ENCODE measurements around the gene TAL1. TPM values are rescaled to one million over a fixed set of nuclear protein-coding genes. Genes with fewer than 3 reads are reported as not detected.

The TAL1 gene
- total RNA-seq, 4 donors from 2014 or later, result 3.0 to 4.2 (median 3.6) TPM

DNA sequence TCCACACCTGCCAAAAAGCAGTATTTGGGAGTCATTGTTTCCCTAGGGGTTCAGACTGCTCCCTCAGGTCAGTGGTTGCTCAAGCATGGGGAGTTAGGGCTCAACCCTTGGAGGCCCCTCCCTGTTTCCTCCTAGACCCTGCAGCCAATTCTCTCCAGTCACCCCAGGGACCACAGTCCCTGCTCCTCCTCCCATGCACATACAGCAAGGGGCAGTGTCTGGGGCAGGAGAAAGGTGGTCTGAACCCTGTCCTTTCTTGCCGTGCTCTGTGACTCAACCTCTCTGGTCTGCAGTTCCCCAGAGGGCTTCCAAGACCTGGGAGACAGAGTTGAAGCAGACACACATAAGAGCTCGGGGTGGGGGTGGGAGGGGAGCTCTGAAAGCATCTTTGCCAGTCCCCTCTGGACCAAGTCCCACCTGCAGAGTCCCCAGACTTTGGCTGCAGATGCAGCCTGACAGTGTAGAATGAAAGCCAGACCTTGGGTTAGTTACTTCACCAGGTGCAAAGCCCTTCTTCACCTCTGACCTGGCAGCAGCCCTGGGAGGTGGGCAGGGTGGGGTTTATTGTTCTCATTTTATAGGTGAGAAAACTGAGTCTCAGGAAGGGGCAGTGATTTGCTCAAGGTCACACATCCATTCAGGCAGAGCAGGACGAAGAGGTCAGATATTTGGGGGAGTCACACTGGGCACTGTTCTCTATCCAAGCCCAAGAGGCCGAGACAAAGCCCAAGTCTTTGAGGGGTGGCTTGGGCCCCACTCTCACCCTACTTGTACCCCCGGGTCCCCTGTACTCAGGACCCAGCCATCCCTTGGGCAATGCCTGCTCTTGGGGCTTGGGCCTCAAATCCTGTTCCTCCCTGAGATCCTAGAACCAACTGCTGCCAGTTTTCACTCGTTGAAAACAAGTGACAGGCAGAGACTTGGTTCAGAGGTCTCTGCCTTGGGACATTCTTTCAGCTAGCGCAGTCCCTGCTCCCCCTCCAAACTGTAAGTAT lies 42.9 kb downstream of the TAL1 start:
- Histone ChIP-seq H3K4me1 (peaks cover 0 to 29% (median 8%) of the 10 kb centered on the region in 3 donors), H3K4me3 (no peak overlapping the region), H3K36me3 (no peaks in the 10 kb centered on the region), H3K27me3 (peaks cover 7% of the 10 kb centered on the region), H3K9me3 (no peaks in the 10 kb centered on the region), H3K27ac (peak overlapping the region in 2 of 4 donors; percentile 15 to 69)
- no peak for ATAC-seq
- WGBS, 2 donors (ENCODE audit: low coverage in 1 of 2), result 43 to 100% methylated on average over 1 of the region's 7 CpGs
- TF ChIP-seq POLR2A (IDR thresholded peaks at IDR 0.05) (no peak), EP300 (IDR thresholded peaks at IDR 0.05) (no peak), POLR2AphosphoS5 (IDR thresholded peaks at IDR 0.05) (no peak)
- TF ChIP-seq, protein P1, sequence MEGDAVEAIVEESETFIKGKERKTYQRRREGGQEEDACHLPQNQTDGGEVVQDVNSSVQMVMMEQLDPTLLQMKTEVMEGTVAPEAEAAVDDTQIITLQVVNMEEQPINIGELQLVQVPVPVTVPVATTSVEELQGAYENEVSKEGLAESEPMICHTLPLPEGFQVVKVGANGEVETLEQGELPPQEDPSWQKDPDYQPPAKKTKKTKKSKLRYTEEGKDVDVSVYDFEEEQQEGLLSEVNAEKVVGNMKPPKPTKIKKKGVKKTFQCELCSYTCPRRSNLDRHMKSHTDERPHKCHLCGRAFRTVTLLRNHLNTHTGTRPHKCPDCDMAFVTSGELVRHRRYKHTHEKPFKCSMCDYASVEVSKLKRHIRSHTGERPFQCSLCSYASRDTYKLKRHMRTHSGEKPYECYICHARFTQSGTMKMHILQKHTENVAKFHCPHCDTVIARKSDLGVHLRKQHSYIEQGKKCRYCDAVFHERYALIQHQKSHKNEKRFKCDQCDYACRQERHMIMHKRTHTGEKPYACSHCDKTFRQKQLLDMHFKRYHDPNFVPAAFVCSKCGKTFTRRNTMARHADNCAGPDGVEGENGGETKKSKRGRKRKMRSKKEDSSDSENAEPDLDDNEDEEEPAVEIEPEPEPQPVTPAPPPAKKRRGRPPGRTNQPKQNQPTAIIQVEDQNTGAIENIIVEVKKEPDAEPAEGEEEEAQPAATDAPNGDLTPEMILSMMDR (IDR thresholded peaks at IDR 0.05), result no peak

DNA sequence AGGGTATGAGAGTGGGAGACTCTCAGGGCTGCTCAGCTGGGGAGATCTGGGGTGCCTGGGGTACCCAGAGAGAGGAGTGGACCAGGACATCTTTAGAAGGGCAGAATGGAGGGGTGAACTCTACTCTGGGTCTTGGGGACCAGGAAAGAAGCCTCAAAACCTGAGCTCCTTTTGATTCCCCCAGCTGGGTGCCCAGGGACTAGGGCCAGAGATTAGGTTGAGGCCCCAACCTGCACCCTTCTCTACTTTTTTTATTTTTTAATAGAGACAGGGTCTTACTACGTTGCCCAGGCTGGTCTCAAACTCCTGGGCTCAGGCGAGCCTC lies 44.1 kb downstream of the TAL1 start:
- no peaks in the 10 kb centered on the region for H3K36me3 ChIP-seq
- peaks cover 0 to 25% (median 8%) of the 10 kb centered on the region in 3 donors for H3K4me1 ChIP-seq
- TF ChIP-seq EP300 (IDR thresholded peaks at IDR 0.05), result no peak
- TF ChIP-seq, protein P1 (IDR thresholded peaks at IDR 0.05), result no peak
- TF ChIP-seq POLR2AphosphoS5 (IDR thresholded peaks at IDR 0.05), result no peak
- no peak for TF ChIP-seq POLR2A (IDR thresholded peaks at IDR 0.05)
- peaks cover 19% of the 10 kb centered on the region for H3K27me3 ChIP-seq
- no peak for ATAC-seq
- no peaks in the 10 kb centered on the region for H3K9me3 ChIP-seq
- H3K27ac ChIP-seq, result no peak overlapping the region
- WGBS, 2 donors (ENCODE audit: low coverage in 1 of 2), result 85% methylated on average over 2 of the region's 2 CpGs; no CpG with 5 or more reads in 1 of the 2 donors
- no peak overlapping the region for H3K4me3 ChIP-seq

DNA sequence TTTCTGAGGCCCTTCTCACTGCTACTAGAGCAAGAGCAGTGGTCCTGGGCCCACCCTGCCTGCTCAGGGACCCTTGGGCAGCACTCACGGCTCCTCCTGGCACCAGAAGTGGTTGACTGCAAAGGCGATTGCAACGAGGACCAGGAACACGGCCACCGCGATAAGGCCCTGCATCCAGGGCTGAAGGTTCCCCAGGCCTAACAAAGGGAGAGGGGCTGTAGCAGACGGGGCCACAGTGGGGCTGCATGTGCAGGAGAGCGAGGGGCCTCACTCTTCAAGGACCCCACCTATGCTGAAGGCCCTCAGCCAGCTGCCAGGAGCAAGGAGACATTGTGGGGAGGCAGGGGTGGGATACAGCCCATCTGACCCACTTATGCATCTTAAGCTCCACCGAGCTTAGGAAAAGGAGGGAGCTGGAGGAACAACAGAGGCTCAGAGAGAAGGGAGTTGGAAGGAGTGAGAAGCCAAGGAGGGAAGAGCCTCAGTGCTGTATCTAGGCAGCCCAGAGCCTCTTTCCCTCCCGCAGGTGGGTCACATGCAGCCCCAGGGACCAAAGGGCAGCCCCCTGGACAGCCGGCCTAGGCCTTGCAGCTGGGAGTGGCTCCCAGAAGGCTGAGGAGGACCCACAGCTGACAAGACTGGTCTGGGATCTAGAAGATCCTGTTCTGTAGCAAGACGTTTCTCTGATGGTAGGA lies 44.6 kb downstream of the TAL1 start:
- WGBS, 2 donors (ENCODE audit: low coverage in 1 of 2), result 100% methylated on average over 1 of the region's 12 CpGs
- no peaks in the 10 kb centered on the region for H3K36me3 ChIP-seq
- H3K4me1 ChIP-seq, result peaks cover 0 to 20% (median 8%) of the 10 kb centered on the region in 3 donors
- peaks cover 24% of the 10 kb centered on the region for H3K27me3 ChIP-seq
- H3K4me3 ChIP-seq, result no peak overlapping the region
- TF ChIP-seq, protein P1 (IDR thresholded peaks at IDR 0.05), result no peak
- TF ChIP-seq POLR2AphosphoS5 (IDR thresholded peaks at IDR 0.05), result no peak
- TF ChIP-seq POLR2A (IDR thresholded peaks at IDR 0.05), result no peak
- TF ChIP-seq EP300 (IDR thresholded peaks at IDR 0.05), result no peak
- H3K9me3 ChIP-seq, result no peaks in the 10 kb centered on the region
- ATAC-seq, result no peak
- no peak overlapping the region for H3K27ac ChIP-seq

DNA sequence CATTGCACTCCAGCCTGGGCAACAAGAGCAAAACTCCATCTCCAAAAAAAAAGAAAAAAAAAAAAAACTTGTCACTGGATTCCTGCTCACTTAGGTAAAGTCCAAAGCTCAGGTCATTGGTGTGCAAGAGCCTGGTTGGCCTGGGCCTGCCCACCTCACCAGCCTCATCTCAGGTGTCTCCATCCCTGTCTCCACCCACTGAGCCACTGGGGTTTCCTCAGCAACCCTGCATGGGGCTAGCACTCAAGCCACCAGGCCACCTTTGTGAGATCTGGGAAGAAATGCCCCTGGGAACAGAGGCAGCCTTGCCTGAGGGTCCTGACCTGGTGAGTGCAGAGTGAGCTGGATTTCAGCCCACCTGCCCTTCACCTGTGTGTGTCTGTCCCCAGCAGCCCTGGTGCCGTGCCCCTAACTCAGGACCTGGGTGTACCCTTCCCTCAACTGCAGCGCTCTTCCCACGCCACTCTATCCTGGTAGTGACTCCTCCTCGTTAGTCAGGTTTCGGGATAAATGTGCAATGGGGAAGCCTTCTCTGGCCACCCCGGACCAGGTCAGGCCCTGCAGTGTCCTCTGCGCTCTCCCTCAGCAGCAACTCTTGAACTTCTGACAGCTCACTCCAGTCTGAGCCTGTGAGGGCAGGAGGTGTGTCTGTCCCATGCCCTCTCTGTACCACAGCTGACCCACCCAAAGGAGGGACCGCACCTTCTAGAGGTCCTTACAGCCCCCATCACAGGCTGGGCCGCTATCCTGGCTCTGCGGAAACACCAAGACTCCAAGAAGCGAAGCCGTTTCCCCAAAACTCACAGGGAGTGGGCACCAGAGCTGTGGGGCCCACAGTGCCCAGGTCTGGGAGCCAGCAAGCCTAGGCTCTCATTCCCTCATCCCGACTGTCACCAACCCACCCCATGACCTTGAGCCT lies 45.5 kb downstream of the TAL1 start:
- TF ChIP-seq, protein P1 (IDR thresholded peaks at IDR 0.05), result no peak
- TF ChIP-seq EP300 (IDR thresholded peaks at IDR 0.05) (no peak), POLR2A (IDR thresholded peaks at IDR 0.05) (no peak), POLR2AphosphoS5 (IDR thresholded peaks at IDR 0.05) (no peak)
- Histone ChIP-seq H3K36me3 (no peaks in the 10 kb centered on the region), H3K9me3 (no peaks in the 10 kb centered on the region), H3K4me3 (no peak overlapping the region), H3K27me3 (peaks cover 33% of the 10 kb centered on the region), H3K27ac (no peak overlapping the region), H3K4me1 (peaks cover 0 to 17% (median 8%) of the 10 kb centered on the region in 3 donors)
- WGBS, 2 donors (ENCODE audit: low coverage in 1 of 2), result no CpG with 5 or more reads among the region's 13 CpGs
- no peak for ATAC-seq

Measured in gastroesophageal sphincter (tissue), 4 donors.